ENCODE results near the gene RIMS4.

RIMS4 gene

DNA sequence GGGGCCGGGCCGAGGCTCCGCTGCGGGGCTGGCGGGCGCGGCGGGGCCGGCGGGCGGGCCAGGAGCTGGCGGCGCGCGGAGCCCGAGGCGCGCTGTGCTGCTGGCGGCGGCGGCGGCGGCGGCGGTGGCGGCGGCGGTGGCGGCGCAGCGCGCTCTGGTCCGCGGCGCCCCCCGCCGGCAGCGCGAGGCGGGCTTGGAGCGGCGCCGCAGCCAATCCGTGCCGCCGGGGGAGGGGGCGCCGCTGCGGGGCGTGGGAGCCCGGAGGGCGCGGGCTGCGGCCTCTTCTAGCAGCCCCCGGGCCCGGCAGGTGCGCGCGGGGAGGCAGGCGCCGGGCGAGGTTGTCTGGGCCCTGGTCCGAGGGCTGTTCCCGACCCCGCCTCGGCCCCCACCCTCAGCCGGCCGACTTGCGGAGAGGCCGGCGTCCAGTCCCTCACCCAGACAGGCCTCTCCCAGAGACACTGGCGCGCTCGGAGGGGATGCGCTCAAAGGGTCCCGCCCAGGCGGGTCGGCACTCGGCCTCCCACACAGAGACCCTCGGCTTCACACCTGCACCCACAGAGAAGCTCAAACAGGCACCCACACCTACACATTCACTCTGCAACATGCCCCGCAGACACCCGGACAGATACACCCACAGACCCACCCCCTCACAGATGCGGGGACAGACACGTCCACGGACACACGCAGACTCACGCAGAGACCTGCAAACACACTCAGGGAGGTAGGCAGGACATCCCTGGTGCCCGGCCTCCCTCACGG, at the start of gene RIMS4:
TSS of gene RIMS4 (minus strand) at position 156 of the 759 bp plus-strand sequence. CDS start 275 bp downstream, outside the sequence.
- POLR2A ChIA-PET = interaction anchor here (0.8 kb wide), 1 partner anchor 12 kb away, joined by 3 read pairs; no protein-coding TSS in a partner anchor
- CTCF ChIA-PET = no interaction called here
- peak; percentile 79 for DNase-seq (ENCODE audit: extremely low spot score)
- TF ChIP-seq FOXM1 (IDR thresholded peaks at IDR 0.05; ENCODE audit: borderline replicate concordance) (0 out of 2 replicates have a peak, but pooled peaks have one; percentile 24), L3MBTL2 (conservative IDR thresholded peaks at IDR 0.05) (no peak)

DNA sequence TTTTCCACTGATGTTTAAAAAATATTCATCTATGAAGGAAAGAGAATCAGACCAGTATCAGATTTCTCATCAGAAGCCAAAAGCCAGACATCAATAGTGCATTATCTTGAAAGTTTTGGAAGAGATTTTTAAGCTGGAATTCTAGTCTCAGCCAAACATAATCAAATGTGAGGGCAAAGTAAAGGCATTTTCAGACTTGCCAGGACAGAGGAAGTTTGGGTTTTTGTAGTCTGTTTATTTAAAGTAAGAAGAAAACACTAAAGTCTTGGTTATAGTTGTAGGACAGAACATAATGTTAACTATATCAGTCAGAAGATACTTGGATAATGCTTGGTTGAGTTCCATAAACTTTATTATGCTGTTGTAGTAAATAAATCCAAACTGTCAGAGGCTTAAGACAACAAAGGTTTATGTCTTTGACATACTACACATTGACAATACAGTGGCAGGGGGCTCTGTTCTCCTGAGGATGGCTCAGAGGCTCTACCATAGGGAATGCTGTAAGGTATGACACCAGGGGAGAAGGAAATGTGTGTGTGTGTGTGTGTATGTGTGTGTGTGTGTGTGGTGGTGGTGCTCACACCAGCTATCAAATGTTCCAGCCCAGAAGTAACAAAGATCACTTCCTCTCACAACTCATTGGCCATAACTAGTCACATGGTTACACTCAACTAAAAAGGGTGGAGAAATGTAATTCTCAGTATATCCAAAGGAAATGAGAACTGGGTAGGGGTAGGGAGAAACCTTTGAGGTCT, 48.4 kb upstream of the RIMS4 start:
- ChIA-PET POLR2A (no interaction called here), CTCF (no interaction called here)

GRCh38 chr20:44856856-44857448, 46.6 kb upstream of the RIMS4 start:
- CTCF ChIA-PET = no interaction called here
- no peak for DNase-seq (ENCODE audit: extremely low spot score)
- TF ChIP-seq NFRKB (IDR thresholded peaks at IDR 0.05) (no peak), SUZ12 (IDR thresholded peaks at IDR 0.05) (no peak), PKNOX1 (IDR thresholded peaks at IDR 0.05) (no peak), FOXA1 (IDR thresholded peaks at IDR 0.05) (no peak), SP1 (IDR thresholded peaks at IDR 0.05) (no peak), L3MBTL2 (conservative IDR thresholded peaks at IDR 0.05) (no peak), LEF1 (IDR thresholded peaks at IDR 0.05; ENCODE audit: borderline replicate concordance) (no peak), FOXM1 (IDR thresholded peaks at IDR 0.05; ENCODE audit: borderline replicate concordance) (no peak), HDGF (IDR thresholded peaks at IDR 0.05; ENCODE audit: borderline replicate concordance) (no peak), BHLHE40 (IDR thresholded peaks at IDR 0.05; ENCODE audit: borderline replicate concordance) (no peak), FOXK2 (IDR thresholded peaks at IDR 0.05) (no peak)
- POLR2A ChIA-PET = no interaction called here

More for the DNA sequence above, 48.4 kb upstream of the RIMS4 start:
- DNase-seq (ENCODE audit: extremely low spot score) = no peak
- peak; percentile 67 for TF ChIP-seq PKNOX1 (IDR thresholded peaks at IDR 0.05)
- no peak for TF ChIP-seq HDGF (IDR thresholded peaks at IDR 0.05; ENCODE audit: borderline replicate concordance)

DNA sequence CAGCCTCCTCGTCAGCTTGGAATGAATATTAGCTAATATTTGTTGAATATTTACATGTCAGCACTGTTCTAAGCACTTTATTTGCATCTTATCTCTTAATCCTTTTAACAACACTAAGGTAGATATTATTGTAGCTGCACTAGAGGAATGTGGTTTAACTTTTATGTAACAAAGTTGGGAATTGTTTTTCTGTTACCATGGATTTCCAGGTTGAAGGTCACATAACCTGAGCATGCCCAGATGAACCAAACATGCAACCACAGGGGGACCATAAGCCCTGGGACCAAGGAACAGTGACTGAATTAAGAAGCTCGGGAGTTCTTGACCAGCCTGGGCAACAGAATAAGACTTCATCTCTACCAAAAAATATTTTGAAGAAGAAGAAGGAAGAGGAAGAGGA, 46.1 kb upstream of the RIMS4 start:
- POLR2A ChIA-PET = no interaction called here
- TF ChIP-seq LEF1 (IDR thresholded peaks at IDR 0.05; ENCODE audit: borderline replicate concordance) = no peak
- TF ChIP-seq SUZ12 (IDR thresholded peaks at IDR 0.05) = no peak
- TF ChIP-seq FOXK2 (IDR thresholded peaks at IDR 0.05) = no peak
- TF ChIP-seq NFRKB (IDR thresholded peaks at IDR 0.05) = no peak
- TF ChIP-seq HDGF (IDR thresholded peaks at IDR 0.05; ENCODE audit: borderline replicate concordance) = no peak
- no peak for TF ChIP-seq FOXA1 (IDR thresholded peaks at IDR 0.05)
- TF ChIP-seq SP1 (IDR thresholded peaks at IDR 0.05) = no peak
- TF ChIP-seq L3MBTL2 (conservative IDR thresholded peaks at IDR 0.05) = no peak
- no peak for TF ChIP-seq BHLHE40 (IDR thresholded peaks at IDR 0.05; ENCODE audit: borderline replicate concordance)
- TF ChIP-seq CTBP1 (IDR thresholded peaks at IDR 0.05; ENCODE audit: borderline replicate concordance) = no peak
- TF ChIP-seq PKNOX1 (IDR thresholded peaks at IDR 0.05) = no peak
- TF ChIP-seq ZNF384 (IDR thresholded peaks at IDR 0.05) = no peak
- DNase-seq (ENCODE audit: extremely low spot score) = no peak
- CTCF ChIA-PET = no interaction called here

DNA sequence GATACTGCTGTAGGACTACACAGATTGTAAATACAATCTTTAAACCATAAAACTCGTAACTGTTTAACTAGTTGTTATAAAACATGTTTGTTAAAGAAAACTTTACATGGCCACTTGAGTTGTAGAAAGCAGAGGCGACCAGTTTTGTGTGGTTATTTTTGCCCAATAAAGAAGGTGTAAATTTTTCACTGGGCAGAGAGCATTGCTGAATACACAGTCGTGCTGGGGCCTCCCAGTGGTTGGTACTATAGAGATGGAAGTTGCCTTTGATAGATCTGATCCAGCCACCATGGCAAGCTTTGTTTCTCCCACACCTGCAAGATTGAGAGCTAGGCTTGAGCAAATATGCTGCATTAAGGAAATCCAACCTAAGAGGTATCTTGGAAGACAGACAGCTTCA, 41.2 kb upstream of the RIMS4 start:
- POLR2A ChIA-PET = no interaction called here
- TF ChIP-seq TARDBP (IDR thresholded peaks at IDR 0.05) (no peak), SUZ12 (IDR thresholded peaks at IDR 0.05) (no peak), NFRKB (IDR thresholded peaks at IDR 0.05) (no peak), LEF1 (IDR thresholded peaks at IDR 0.05; ENCODE audit: borderline replicate concordance) (no peak), ELF4 (IDR thresholded peaks at IDR 0.05) (no peak), L3MBTL2 (conservative IDR thresholded peaks at IDR 0.05) (no peak)
- DNase-seq (ENCODE audit: extremely low spot score) = no peak
- CTCF ChIA-PET = no interaction called here

- ChIA-PET POLR2A (no interaction called here), CTCF (no interaction called here)
- DNase-seq (ENCODE audit: extremely low spot score) = no peak
- TF ChIP-seq ARNT (IDR thresholded peaks at IDR 0.05) (no peak), LEF1 (IDR thresholded peaks at IDR 0.05; ENCODE audit: borderline replicate concordance) (no peak), L3MBTL2 (conservative IDR thresholded peaks at IDR 0.05) (no peak), PKNOX1 (IDR thresholded peaks at IDR 0.05) (no peak)
Observed at GRCh38 chr20:44850837-44851236, 40.5 kb upstream of the RIMS4 start.
